ENCODE measurements around the gene EDA2R.

The EDA2R gene

GRCh38 chrX:66638591-66639500, at the start of gene EDA2R:
Gene EDA2R (minus strand): TSS chrX:66639078. CDS start chrX:66616020, 23,058 bp downstream.
- peak; percentile 71 for DNase-seq (ENCODE audit: low read depth)

DNA sequence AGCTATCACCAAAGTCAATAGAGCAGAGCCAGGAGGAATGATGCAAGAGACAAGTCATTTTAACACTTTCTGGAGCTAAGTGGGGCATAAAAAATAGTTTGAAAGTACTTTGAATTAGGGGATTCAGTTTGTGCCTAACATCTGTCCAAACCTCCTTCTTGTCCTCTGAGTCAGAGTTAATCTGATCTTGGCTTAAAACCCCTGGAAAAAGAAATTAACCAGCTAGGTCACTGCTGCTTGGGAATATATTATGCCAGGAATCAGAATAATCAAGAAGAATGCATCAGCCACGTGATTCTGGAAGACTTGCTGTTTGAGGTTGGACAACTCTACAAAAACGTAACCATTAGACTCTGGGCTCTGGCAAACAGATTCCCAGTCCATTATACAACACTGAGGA, 45.3 kb upstream of the EDA2R start:
- peak; percentile 54 for DNase-seq (ENCODE audit: low read depth)

DNA sequence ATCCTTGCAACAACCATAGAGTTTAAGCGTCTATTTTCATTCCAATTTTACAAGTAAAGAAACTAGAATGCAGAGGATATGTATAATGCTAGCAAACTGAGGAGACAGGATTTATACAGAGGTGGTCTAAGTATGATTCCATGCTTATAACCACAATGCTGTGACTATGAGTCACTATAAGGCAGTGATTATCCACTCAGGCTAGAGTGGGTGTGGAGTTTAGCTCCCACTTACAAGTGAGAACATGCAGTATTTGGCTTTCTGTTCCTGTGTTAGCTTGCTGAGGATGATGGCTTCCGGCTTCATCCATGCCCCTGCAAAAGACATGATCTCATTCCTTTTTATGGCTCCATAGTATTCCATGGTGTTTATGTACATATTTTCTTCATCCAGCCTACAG, 41.6 kb upstream of the EDA2R start:
- DNase-seq (ENCODE audit: low read depth) = no peak

DNA sequence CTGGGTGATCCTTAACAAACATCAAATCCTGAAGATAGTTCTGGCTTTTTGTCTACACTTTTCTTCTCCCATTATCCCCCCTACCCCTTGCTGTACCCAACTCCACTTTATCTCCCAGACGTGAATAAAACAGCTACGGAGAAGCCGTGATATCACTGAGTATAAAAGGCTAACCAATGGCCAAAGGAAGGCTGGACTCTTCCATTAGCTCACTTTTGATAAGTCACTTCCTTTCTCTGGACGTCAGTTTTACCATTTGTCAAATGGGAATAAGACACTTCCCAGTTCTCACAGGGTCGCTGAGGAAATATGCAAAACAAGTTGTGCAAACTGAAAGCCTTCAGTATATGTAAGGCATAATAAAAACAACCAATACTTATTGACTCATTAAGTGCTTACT, 38.6 kb upstream of the EDA2R start:
- peak; percentile 13 for DNase-seq (ENCODE audit: low read depth)

DNA sequence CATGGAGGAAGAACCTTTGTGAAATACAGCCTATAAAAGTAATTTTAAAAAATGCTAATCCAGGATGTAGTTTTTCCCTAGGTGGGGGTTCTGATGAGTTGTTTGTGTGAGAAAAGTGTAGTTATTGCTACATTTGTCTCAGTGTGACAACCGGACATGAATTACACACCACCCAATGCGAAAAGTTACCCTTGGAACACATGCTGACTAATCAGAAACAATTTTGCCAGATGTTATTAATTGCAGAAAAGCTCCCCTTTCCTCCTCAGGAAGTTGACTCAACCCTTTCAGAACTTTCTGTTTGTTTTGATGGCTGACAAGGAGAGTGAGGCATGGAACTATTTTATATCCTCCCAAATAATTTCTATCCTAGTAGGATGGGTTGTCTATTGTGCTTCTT, 38.1 kb upstream of the EDA2R start:
- peak; percentile 89 for DNase-seq (ENCODE audit: low read depth)

DNA sequence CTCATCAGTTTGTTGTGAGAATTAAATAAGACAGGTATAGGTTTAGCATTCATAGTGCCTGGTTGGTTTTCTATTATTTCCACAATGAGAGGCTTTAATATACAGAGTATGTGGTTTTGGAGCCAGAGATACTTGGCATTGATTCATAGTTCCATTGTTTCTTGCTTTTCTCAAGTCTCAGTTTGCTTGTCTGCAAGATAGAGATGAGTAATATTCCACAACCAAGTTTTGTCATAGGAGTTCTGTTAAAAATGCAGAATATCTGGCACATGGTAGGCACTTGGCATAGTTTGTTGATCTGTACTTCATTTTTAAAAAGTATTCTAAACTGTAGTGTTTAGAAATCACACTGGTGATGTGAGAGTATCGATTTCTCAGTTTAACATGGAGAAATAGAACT, 37.5 kb upstream of the EDA2R start:
- DNase-seq (ENCODE audit: low read depth) = peak; percentile 90

GRCh38 chrX:66675541-66675940, 36.7 kb upstream of the EDA2R start:
- peak; percentile 13 for DNase-seq (ENCODE audit: low read depth)

DNA sequence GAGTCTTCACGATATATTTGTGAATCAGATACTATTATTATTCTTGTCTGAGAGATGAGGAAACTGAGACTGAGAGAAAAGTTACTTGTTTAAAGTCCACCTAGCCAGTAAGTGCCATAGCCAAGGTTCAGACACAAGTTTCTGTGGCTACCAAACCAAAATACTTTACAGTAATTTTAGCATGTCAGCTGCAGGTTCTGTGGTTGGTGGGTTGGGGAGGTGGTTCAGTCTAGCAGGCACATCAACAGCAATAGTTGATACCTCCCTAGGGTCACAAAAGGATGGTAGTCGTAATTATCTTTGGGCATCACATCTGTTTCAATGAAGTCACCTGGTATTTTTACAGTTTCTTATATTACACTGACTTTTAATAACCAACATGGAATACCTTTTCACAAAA, 35.6 kb upstream of the EDA2R start:
- DNase-seq (ENCODE audit: low read depth) = no peak

- no peak for DNase-seq (ENCODE audit: low read depth)
Measured at GRCh38 chrX:66672106-66672505, 33.2 kb upstream of the EDA2R start.

GRCh38 chrX:66654411-66654810, 15.5 kb upstream of the EDA2R start:
- no peak for DNase-seq (ENCODE audit: low read depth)

- DNase-seq (ENCODE audit: low read depth) = peak; percentile 83
Measured at GRCh38 chrX:66635360-66635759, 3.5 kb downstream of the EDA2R start.

- peak; percentile 83 for DNase-seq (ENCODE audit: low read depth)
Measured at GRCh38 chrX:66634272-66634671, 4.6 kb downstream of the EDA2R start.

- DNase-seq (ENCODE audit: low read depth) = peak; percentile 83
Measured at GRCh38 chrX:66633541-66633940, 5.3 kb downstream of the EDA2R start.

DNA sequence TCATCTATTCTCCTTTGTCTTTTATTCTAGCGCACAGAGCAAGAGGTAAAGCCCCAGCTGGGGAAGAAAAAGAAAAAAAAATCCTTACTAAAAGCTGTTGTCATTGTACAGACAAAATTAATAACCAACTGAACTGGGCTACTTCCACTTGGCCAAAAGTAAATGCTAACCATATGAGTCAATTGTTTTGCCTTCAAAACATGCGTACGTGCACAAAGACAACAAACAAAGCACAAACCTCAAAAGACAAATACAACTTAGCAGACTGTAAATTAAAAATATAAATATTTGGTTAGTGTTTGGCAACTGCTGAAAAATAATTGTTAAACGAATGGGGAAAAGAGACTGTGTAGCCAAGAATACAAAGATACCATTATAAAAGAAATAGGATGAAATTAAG, 5.9 kb downstream of the EDA2R start:
- peak; percentile 76 for DNase-seq (ENCODE audit: low read depth)

- DNase-seq (ENCODE audit: low read depth) = peak; percentile 20
Measured at GRCh38 chrX:66632473-66632872, 6.4 kb downstream of the EDA2R start.

GRCh38 chrX:66625525-66625924, 13.4 kb downstream of the EDA2R start:
- no peak for DNase-seq (ENCODE audit: low read depth)

- peak; percentile 61 for DNase-seq (ENCODE audit: low read depth)
Measured at GRCh38 chrX:66622209-66622608, 16.7 kb downstream of the EDA2R start.

DNA sequence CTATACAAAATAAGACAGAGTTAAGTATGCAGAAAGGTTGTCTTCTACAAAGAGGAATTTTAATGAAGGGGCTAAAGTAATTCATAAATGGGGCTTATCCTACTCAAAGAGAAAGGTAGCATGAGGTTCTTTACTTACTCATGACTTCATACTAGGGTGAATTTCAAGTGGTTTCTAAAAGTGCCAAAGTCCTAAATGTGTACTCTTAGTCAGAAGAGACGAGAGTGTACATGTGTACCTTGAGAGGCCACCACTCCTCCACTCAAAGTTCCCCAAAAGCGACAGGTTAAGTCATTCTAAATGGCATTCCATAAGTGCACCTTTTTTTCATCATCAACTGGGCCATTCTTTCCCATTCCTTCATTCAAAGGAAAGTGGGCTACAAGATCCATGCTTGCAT, 21.9 kb downstream of the EDA2R start:
- no peak for DNase-seq (ENCODE audit: low read depth)

DNA sequence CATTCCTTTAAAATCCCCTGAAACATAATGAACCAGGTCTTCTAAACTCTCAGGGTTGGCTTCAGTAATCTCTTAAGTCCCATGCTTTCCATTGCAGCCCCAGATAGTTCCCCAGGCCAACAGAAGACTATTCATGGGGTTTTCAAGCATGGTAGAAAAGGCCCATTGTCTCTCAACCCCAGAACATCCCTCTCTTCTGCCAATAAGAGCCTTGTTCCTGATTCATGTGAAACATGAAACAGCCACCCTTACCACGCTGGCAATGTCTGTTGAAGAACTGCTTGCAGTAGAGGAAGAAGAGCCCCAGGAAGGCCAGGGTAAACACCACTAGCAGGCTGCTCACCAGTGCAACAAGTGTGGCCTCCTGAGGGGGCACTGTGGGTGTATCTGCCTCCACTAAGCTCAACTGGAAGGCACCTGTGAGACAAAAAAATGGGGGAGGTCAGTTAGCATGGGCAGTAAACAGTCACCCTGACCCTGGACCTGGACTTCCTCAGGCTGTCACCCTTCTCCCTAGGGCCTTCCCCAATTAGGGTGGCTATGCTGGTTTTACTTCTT, 36.4 kb downstream of the EDA2R start:
- no peak for DNase-seq (ENCODE audit: low read depth)

DNA sequence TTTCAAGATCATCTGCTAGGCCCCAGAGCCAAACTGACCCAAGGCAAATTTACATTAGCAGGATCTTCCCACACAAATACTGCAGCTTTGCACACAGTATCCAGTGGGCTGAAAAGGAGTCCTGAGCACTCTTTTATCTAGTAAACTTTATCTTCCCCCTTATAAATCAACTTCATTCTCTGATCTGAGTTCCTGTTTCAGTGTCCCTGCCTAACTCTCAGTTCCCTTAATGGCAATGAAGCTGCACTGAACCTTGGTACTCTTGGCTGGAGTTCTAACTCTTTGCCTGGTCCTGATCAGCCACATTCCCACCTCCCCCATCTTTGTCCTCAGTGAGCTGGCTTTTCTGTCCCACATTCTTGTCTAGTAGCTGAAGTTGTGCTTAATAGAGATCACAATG, 37.4 kb downstream of the EDA2R start:
- no peak for DNase-seq (ENCODE audit: low read depth)

GRCh38 chrX:66579219-66579618, 59.7 kb downstream of the EDA2R start:
- no peak for DNase-seq (ENCODE audit: low read depth)

- DNase-seq (ENCODE audit: low read depth) = no peak
Measured at GRCh38 chrX:66553973-66554372, 84.9 kb downstream of the EDA2R start.

DNA sequence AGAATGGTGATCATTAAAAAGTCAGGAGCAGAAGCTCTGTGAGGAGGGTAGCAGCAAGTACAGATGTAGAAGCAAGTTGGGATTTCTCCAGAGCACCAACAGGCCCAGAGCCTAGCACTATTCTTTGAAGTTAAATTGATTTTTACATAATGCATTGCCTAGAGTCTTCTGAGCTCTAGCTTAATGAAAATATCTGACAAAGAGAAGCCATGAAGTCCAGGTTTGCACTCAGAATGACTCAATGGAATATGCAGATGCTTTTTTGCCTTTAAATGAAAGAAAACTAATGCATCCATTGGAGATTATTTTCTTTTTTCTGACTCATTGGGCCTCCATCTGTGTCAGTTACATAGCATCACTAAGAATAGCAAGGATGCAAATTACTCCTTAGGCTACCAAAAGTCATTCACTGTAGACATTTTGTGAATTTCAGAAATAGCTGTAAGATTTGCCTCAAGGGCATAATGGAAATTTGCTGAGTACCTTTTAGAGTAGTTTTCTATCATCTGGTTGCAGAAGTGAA, 91.0 kb downstream of the EDA2R start:
- no peak for DNase-seq (ENCODE audit: low read depth)

Data from fibroblast of gingiva (primary cell).